OCI-LY7 (cell line): ENCODE results near the gene CTNNA2. TPM values are rescaled to one million over a fixed set of nuclear protein-coding genes. Genes with fewer than 3 reads are reported as not detected.

Experiments used
- BruUV-seq: library from RNA; stranded (reverse); fragments of 400-500 nt; replicated peaks from 2 replicates; lab custom pipeline; 2021; lab: Mats Ljungman, UMichigan
- CTCF ChIA-PET: fragments of 300-600 bp; sonication (Branson Sonifier 250); formaldehyde crosslinking; loops from one replicate; lab custom pipeline; 2022; ENCODE audit warnings: antibody characterized with exemption; ENCODE audit not compliant: unreplicated experiment; lab: Charles Lee
- POLR2A ChIA-PET: fragments of 300-600 bp; sonication (Branson Sonifier 250); formaldehyde crosslinking; loops from one replicate; lab custom pipeline; 2022; ENCODE audit warnings: antibody characterized with exemption; lab: Charles Lee
- DNase-seq: peaks from one replicate; pipeline ENCODE4 v3.0.0-alpha.2; 2015; ENCODE audit warnings: low spot score
- H2AFZ ChIP-seq: fragments of 200-600 bp; sonication (generic), shearing (Covaris generic); 2 replicates; pipeline ENCODE4 v1.6.1; 2014; ENCODE audit warnings: mild to moderate bottlenecking, antibody characterized with exemption, low read length, moderate library complexity
- H3K27ac ChIP-seq: fragments of 200-600 bp; sonication (generic); 2 replicates; pipeline ENCODE4 v1.5.1; 2014; ENCODE audit warnings: mixed run types, low read depth, mild to moderate bottlenecking, moderate library complexity, low read length, inconsistent platforms; ENCODE audit not compliant: poor library complexity, severe bottlenecking
- H3K36me3 ChIP-seq: fragments of 200-600 bp; sonication (generic); 2 replicates; pipeline ENCODE4 v1.6.1; 2014; ENCODE audit warnings: mild to moderate bottlenecking, antibody characterized with exemption, low read length, moderate library complexity, mixed read lengths; ENCODE audit not compliant: insufficient read depth
- H3K4me1 ChIP-seq: fragments of 200-600 bp; sonication (generic); 2 replicates; pipeline ENCODE4 v1.5.1; 2014; ENCODE audit warnings: mild to moderate bottlenecking, low read length; ENCODE audit not compliant: insufficient read depth, poor library complexity, severe bottlenecking
- H3K4me2 ChIP-seq: fragments of 200-600 bp; sonication (generic); 2 replicates; pipeline ENCODE4 v1.6.1; 2014; ENCODE audit warnings: mild to moderate bottlenecking, low read length
- H3K4me3 ChIP-seq: fragments of 200-600 bp; sonication (generic); 2 replicates; pipeline ENCODE4 v1.5.1; 2014; ENCODE audit warnings: mild to moderate bottlenecking, low read depth, low read length; ENCODE audit not compliant: poor library complexity, severe bottlenecking
- H3K79me2 ChIP-seq: fragments of 200-600 bp; sonication (generic); 2 replicates; pipeline ENCODE4 v1.6.1; 2016; ENCODE audit warnings: low read depth, mild to moderate bottlenecking, low read length, moderate library complexity, mixed read lengths; ENCODE audit not compliant: insufficient read depth
- H3K9me2 ChIP-seq: fragments of 200-600 bp; sonication (generic); 2 replicates; pipeline ENCODE4 v1.6.1; 2016; ENCODE audit warnings: mild to moderate bottlenecking, low read length, mixed read lengths; ENCODE audit not compliant: insufficient read depth
- H3K9me3 ChIP-seq: fragments of 200-600 bp; sonication (generic); 2 replicates; pipeline ENCODE4 v1.6.1; 2014; ENCODE audit warnings: mild to moderate bottlenecking, mixed run types, low read length, mixed read lengths
- H4K20me1 ChIP-seq: fragments of 200-600 bp; sonication (generic); 2 replicates; pipeline ENCODE4 v1.6.1; 2014; ENCODE audit warnings: mild to moderate bottlenecking, antibody characterized with exemption, low read length, moderate library complexity, mixed read lengths; ENCODE audit not compliant: insufficient read depth
- CTCF ChIP-seq: fragments of 200-600 bp; sonication (generic); conservative IDR thresholded peaks from 2 replicates; pipeline ENCODE4 v1.5.1; 2014; ENCODE audit warnings: mild to moderate bottlenecking, antibody characterized with exemption, low read length, moderate library complexity, mixed read lengths
- EZH2phosphoT487 ChIP-seq: fragments of 200-600 bp; sonication (generic); IDR thresholded peaks from 2 replicates; pipeline ENCODE4 v1.6.1; 2018; ENCODE audit warnings: low read depth, borderline replicate concordance, mild to moderate bottlenecking, mixed run types, antibody characterized with exemption, low read length, moderate library complexity, mixed read lengths
- intact Hi-C: fragments of 100-400 bp; cut with micrococcal nuclease; formaldehyde crosslinking; loops from one replicate; pipeline ENCODE4 v1.10.0; 2022; ENCODE audit not compliant: unreplicated experiment
- total RNA-seq, 2 experiments: library from RNA; depleted of rRNA in 1 of 2; stranded (reverse); fragments of >200 nt in 1 of 2; shearing (Covaris generic) in 1 of 2; gene quantifications; 2 replicates each; pipeline ENCODE4 v1.2.3, GENCODE V29; 2014 to 2022

CTNNA2 gene
- total RNA-seq, 2 experiments from 2014 or later: 0.19 to 2.7 TPM

- H3K4me3 ChIP-seq: no peak overlapping the region
- H3K27ac ChIP-seq: no peak overlapping the region
- ChIA-PET POLR2A (interaction anchor here (0.8 to 1.1 kb wide), 2 partner anchors 21 to 363 kb away, joined by 3 read pairs; no protein-coding TSS in a partner anchor), CTCF (no interaction called here)
- intact Hi-C loops: loop anchor here (10.0 kb wide), 1 partner anchor 174 kb away; no protein-coding TSS in a partner anchor
- BruUV-seq: no TSS peak
- H2AFZ ChIP-seq: no peak overlapping the region
- TF ChIP-seq EZH2phosphoT487: no peak
- TF ChIP-seq CTCF: peak; percentile 65
- no peaks in the 10 kb centered on the region for H3K9me2 ChIP-seq
- no peak overlapping the region for H3K4me2 ChIP-seq
- H3K9me3 ChIP-seq: no peaks in the 10 kb centered on the region
- H3K79me2 ChIP-seq: no peaks in the 10 kb centered on the region
- DNase-seq: peak; percentile 13
- H3K36me3 ChIP-seq: no peaks in the 10 kb centered on the region
- no peaks in the 10 kb centered on the region for H3K4me1 ChIP-seq
- H4K20me1 ChIP-seq: no peaks in the 10 kb centered on the region
Measured at GRCh38 chr2:80499095-80499494, 986.2 kb downstream of the CTNNA2 start.

- Histone ChIP-seq H3K4me3 (no peak overlapping the region), H3K9me2 (no peaks in the 10 kb centered on the region), H2AFZ (no peak overlapping the region), H3K27ac (no peak overlapping the region), H3K9me3 (no peaks in the 10 kb centered on the region), H3K4me2 (no peak overlapping the region), H3K79me2 (no peaks in the 10 kb centered on the region), H3K4me1 (no peaks in the 10 kb centered on the region), H3K36me3 (no peaks in the 10 kb centered on the region), H4K20me1 (no peaks in the 10 kb centered on the region)
- BruUV-seq: no TSS peak
- no peak for TF ChIP-seq CTCF
- no peak for TF ChIP-seq EZH2phosphoT487
- DNase-seq: no peak
- intact Hi-C loops: no loop called here
- POLR2A ChIA-PET: interaction anchor here (0.7 kb wide), 1 partner anchor 1029 kb away, joined by 3 read pairs; no protein-coding TSS in a partner anchor
- CTCF ChIA-PET: no interaction called here
Measured at GRCh38 chr2:80501874-80502624, 989.2 kb downstream of the CTNNA2 start.

GRCh38 chr2:80506563-80506962, 993.7 kb downstream of the CTNNA2 start:
- no TSS peak for BruUV-seq
- TF ChIP-seq CTCF (no peak), EZH2phosphoT487 (no peak)
- no peak overlapping the region for H2AFZ ChIP-seq
- H3K79me2 ChIP-seq: no peaks in the 10 kb centered on the region
- ChIA-PET CTCF (no interaction called here), POLR2A (interaction anchor here (1.1 to 1.4 kb wide), 2 partner anchors 10 to 19 kb away, joined by 6 read pairs; no protein-coding TSS in a partner anchor)
- H3K4me1 ChIP-seq: no peaks in the 10 kb centered on the region
- no peak for DNase-seq
- H3K4me3 ChIP-seq: no peak overlapping the region
- no peak overlapping the region for H3K27ac ChIP-seq
- H3K36me3 ChIP-seq: no peaks in the 10 kb centered on the region
- no peak overlapping the region for H3K4me2 ChIP-seq
- no peaks in the 10 kb centered on the region for H4K20me1 ChIP-seq
- no peaks in the 10 kb centered on the region for H3K9me2 ChIP-seq
- intact Hi-C loops: no loop called here
- H3K9me3 ChIP-seq: no peaks in the 10 kb centered on the region
